ENCODE data around the gene RPL18.

GRCh38 chr19:48578891-48579290, 40.1 kb downstream of the RPL18 start:
- TF ChIP-seq, protein P1, sequence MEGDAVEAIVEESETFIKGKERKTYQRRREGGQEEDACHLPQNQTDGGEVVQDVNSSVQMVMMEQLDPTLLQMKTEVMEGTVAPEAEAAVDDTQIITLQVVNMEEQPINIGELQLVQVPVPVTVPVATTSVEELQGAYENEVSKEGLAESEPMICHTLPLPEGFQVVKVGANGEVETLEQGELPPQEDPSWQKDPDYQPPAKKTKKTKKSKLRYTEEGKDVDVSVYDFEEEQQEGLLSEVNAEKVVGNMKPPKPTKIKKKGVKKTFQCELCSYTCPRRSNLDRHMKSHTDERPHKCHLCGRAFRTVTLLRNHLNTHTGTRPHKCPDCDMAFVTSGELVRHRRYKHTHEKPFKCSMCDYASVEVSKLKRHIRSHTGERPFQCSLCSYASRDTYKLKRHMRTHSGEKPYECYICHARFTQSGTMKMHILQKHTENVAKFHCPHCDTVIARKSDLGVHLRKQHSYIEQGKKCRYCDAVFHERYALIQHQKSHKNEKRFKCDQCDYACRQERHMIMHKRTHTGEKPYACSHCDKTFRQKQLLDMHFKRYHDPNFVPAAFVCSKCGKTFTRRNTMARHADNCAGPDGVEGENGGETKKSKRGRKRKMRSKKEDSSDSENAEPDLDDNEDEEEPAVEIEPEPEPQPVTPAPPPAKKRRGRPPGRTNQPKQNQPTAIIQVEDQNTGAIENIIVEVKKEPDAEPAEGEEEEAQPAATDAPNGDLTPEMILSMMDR (IDR thresholded peaks at IDR 0.05; ENCODE audit: low read depth, low read length, missing input control): no peak
- TF ChIP-seq, protein P2, sequence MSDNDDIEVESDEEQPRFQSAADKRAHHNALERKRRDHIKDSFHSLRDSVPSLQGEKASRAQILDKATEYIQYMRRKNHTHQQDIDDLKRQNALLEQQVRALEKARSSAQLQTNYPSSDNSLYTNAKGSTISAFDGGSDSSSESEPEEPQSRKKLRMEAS (IDR thresholded peaks at IDR 0.05): no peak
- TF ChIP-seq GABPA (IDR thresholded peaks at IDR 0.05 in 1 of 2, conservative IDR thresholded peaks at IDR 0.05 in 1 of 2) (no peak), SP1 (IDR thresholded peaks at IDR 0.05) (no peak), TAF1 (conservative IDR thresholded peaks at IDR 0.05) (no peak), FOXA1 (IDR thresholded peaks at IDR 0.05) (no peak)
- TF ChIP-seq, protein P3, sequence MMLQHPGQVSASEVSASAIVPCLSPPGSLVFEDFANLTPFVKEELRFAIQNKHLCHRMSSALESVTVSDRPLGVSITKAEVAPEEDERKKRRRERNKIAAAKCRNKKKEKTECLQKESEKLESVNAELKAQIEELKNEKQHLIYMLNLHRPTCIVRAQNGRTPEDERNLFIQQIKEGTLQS (IDR thresholded peaks at IDR 0.05): no peak
